Activated CD8-positive, alpha-beta memory T cell treated with anti-CD3 and anti-CD28 coated beads for 48 hours (primary cell): ENCODE data around the gene MUTYH.

Experiments
- DNase-seq, 3 experiments: peaks; one replicate each; pipeline ENCODE4 v3.0.0-alpha.2; 2020; ENCODE audit warnings: low read depth in 2 of 3, low spot score in 2 of 3

MUTYH gene

GRCh38 chr1:45348966-45349677 is 8.9 kb upstream of the MUTYH start:
- no peak for DNase-seq

GRCh38 chr1:45348609-45348965 is 8.3 kb upstream of the MUTYH start:
- DNase-seq = no peak

- DNase-seq = no peak
Observed at GRCh38 chr1:45348020-45348419, 7.8 kb upstream of the MUTYH start.

- no peak for DNase-seq
Observed at GRCh38 chr1:45346473-45346872, 6.2 kb upstream of the MUTYH start.

GRCh38 chr1:45345014-45345413 is 4.8 kb upstream of the MUTYH start:
- DNase-seq = no peak

DNA sequence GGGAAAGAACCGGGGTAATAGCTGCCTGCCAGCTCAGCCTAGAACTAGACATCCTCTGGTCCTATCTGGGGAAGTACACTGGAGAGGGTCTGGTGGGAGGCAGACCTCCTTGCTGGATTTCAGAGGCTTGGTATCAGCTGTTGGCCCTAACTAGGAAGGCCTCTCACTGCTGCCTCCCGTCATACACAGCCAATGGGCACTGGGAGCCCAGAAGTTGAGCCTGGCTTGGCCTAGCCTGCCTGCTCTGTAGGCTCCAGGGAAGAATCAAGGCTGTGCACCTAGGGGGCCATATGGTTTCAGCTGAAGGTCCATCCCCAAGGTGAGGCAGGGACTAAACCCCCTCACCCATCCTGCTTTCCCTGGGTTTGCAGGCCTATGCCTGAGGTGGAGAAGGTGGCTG is 4.3 kb upstream of the MUTYH start:
- no peak for DNase-seq

DNA sequence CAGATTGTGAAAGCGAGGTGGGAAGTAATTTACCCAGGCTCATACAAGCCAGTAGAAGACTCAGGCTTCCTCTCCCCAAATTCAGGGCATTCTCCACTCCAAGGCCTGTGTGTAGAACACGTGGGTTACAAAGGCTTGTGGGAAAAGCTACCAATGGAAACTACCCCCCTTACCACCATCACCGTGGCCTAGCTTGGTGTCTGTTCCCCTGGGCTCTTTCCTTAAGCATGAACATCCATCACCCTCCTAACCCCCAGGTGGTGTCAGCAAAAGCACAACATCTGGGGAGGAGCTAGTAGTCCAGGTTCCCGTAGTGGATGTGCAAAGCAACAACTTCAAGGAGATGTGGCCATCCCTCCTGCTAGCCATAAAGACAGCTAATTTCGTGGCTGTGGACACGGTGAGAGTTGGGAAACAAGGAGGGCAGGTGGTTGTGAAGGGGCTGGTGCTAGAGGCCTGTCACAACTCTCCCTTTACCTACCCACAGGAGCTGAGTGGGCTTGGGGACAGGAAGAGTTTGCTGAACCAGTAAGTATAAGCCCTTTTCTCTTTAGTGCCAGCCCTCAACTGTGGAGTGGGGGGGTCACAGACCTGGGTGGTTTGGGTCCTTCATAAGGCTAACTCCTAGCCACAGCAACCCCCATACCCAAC is 701 bp upstream of the MUTYH start:
- no peak for DNase-seq

- no peak for DNase-seq
Observed at GRCh38 chr1:45337630-45338325, 2.5 kb downstream of the MUTYH start.

DNA sequence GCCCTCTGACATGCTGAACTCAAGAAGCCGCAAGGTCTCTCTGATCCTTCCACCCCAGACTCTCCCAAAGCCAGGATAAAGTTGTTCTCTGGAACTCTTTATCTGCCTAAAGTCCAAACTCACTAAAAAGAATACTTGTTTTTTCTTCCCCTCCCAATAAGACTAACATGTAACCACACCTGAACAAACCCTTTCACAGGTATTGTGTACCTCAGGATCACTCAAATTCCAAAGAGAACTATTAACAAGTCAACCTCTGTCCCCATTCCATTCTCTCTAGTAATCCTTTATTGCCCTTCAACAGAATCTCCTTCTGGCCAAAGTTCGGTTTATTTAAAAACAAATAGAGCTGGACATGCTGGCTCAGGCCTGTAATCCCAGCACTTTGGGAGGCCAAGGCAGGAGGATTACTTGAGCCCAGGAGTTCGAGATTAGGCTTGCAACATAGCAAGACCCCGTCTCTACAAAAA is 4.3 kb downstream of the MUTYH start:
- DNase-seq = no peak

DNA sequence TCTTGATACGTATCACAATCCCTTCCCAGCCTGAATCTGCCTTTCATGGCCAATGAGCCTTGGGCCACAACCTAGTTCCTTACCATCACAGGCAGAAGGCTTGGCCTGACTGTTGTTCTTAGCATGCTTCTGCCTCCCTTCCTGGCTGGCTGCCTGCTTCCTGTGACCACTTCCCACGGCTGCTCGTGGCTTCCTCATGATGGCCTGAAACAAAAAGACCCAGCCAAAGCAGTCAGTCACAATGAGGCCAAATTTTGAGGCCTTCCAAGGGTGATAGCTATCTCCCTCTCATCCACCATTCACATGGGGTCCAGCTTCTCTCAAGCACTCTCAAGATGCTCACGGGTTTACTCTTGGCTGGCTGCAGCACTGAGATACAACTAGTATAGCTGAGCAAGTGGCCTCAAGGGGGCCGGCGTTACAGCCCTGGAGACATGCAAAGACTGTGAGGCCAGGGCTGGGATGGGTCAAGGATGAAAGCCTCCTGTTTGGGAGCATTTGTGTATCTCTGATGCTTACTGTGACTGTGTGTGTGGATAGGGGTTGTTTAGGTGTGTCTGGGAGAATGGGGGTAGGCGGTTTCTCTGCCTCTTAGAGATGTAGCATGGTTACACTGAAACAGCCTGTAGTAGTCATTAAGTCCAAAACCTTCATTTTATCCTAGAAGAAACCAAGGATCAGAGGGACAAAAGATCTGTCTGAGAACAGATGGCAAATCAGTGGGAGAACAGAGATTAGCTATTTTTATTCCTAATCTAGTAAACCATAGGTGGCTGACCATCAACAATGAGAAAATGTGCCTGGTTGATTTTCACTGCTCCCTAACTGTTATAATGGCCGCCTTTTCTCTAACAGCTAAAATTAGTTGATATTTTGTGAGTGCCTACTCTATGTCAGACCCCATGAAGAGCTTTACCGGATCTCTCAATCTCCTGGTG is 5.7 kb downstream of the MUTYH start:
- DNase-seq = no peak

- no peak for DNase-seq
Observed at GRCh38 chr1:45332346-45332720, 7.9 kb downstream of the MUTYH start.

- no peak for DNase-seq
Observed at GRCh38 chr1:45331436-45332345, 8.5 kb downstream of the MUTYH start.

DNA sequence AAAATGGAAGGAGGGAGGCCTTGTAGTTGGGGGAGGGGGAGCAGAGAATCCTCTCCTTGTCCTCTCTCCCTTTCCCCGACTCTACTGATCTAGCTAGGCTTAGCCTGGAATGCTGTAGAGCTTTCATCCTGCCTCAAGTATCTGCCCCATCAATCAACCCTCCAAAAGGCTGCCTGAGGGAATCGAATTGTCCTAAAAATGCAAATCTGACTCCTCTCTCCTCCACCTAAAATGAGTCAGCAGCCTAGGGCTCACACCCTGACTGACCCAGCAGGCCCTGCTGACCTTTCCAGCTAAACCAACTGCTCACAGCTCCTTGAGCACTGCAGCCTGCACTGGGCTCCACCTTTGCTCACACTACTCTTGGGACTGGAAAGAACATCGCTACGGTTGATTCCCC is 10.8 kb downstream of the MUTYH start:
- DNase-seq = no peak

DNA sequence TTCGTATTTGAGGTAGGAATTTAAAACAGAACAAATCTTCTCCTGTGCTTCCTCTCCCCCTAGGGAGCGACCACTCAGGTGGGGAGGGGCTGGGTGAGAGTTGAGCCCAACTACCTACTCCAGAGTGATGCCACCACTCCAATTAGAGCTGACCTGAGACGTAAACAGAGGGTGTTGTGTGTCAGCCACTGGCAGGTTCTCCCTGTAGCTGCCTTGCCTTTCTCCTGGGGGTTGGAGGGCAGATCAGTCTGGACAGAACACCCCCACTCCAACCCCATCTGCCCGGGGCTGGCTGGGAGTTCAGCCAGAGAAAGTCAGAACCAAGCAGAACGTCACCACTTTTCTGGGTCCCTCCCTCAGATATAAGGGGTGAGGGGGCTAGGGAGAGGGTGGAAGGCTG is 11.6 kb downstream of the MUTYH start:
- no peak for DNase-seq

DNA sequence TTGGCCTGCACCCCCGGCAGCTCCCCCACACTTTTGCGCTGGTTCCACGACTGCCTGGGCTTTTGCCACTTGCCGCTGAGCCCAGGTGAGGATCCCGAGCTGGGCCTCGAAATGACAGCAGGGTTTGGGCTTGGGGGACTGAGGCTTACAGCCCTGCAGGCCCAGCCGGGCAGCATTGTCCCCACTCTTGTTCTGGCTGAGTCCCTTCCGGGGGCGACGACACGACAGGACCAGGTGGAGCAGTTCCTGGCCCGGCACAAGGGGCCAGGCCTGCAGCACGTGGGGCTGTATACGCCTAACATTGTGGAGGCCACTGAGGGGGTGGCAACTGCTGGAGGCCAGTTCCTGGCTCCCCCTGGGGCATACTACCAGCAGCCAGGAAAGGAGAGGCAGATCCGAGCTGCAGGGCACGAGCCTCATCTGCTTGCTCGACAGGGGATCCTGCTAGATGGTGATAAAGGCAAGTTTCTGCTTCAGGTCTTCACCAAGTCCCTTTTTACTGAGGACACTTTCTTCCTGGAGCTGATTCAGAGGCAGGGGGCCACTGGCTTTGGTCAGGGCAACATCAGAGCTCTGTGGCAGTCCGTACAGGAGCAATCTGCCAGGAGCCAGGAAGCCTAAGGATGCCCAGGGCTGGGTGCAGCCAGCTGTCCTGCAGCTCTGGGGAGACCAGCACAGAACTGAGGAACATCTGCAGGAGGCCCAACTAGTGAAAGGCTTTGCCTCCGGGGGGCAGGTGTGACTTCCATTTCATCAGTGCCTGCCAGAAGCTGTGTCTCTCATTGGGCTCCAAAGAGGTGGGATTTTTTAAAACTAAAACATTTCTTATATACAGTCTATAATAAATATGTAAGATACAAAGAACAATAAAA is 12.4 kb downstream of the MUTYH start:
- no peak for DNase-seq

DNA sequence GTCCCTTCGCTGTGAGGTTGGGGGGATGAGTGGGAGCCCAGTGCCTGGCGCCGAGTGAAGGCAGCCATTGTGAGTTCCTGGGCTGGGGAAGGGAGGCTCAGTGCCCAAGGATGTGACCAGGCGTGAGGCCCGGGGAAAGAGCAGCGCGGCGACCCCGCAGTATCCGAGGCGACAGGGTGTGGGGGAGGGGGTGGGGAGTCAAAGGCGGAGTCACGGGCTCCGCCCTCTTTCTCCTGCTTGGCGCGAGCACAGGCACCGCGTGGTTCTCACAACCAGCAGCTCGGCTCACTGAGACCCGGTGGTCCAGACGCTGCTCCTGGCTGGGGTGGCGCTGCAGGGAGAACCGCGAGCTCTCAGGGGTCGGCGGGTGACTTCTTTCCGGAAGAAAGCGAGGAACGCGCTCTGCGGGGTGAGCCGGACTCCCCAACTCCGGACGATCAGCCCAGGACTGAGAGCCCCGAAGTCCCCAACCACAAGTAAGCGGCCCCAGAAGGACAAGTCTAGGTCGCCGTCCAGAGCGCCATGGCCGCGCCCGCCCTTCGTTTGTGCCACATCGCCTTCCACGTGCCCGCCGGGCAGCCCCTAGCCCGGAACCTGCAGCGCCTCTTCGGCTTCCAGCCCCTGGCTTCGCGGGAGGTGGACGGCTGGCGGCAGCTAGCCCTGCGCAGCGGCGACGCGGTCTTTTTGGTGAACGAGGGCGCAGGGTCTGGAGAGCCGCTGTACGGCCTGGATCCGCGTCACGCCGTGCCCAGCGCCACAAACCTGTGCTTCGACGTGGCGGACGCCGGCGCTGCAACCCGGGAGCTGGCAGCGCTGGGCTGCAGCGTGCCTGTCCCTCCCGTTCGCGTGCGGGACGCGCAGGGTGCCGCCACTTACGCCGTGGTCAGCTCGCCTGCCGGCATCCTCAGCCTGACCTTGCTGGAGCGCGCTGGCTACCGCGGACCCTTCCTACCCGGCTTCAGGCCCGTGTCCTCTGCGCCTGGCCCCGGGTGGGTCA is 13.3 kb downstream of the MUTYH start, which contains the start of gene HPDL:
Gene HPDL, plus strand, starts transcription at position 269 of the 997 bp plus-strand sequence. Its CDS starts 254 bp downstream, at position 523.
- peak; percentile 63 to 74 (median 64) for DNase-seq

DNA sequence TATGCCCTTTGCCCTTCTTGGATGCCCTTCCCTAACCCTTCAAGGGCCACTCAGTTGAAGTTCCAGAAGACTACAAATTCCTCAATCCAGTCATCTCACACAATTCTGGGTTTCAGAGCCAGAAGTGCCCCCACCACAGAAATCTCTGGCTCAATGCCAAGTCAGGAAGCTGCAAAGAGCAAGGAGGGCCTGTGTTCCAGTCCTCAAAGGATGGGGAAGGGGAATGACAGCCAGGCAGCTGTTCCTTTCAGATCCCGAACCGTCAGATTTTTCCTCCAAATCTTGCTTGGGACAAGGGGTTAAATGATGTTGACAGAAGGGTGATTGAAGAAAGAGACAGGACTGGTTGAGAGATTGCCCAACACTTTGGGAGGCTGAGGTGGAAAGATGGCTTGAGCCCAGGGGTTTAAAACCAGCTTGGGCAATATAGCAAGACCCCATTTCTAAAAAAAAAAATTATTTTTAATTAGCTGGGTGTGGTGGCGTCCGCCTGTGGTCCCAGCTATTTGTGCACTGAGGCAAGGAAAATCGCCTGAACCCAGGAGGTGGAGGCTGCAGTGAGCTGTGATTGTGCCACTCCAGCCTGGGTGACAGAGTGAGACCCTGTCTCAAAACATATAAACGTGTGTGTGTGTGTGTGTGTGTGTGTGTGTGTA is 14.3 kb downstream of the MUTYH start:
- no peak for DNase-seq
